Measurements from ENCODE around the gene C1QTNF7.

The C1QTNF7 gene

DNA sequence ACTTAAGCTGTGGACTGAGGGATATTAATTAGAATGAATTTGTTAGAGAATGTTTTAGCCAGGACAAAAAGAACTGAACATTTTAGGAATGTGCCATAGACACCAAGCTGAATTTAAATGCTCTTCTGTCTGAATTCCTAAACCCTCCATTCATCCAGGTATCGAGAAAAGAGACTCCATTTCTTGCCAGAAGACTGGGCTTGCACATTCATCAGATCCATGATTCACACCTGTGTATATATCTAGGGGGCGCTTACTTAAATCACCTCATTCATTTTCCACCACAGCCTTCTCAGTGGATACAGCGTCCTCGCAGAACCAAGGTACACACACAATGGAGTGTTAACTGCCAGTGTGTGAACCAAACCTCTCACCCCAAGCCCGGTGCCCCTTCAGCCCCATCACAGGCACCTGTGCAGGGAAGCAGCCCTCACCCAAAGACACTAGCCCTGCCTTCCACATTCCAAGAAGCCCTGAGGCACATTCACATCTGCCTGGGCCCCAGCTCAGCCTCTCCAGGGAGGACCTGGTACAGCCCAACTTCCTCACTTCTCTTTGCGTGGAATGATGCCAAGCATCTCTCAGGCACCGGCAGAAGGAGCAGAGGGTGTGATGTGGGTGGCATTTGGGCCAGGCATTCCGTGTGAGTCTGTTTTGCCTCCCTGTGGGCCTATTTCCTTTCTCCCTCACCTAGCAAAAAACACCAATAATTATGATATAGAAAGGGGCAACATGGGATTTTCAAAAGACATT, 35.6 kb upstream of the C1QTNF7 start:
- Histone ChIP-seq H3K9ac (ENCODE audit: insufficient read length) (no peak overlapping the region), H3K9me3 (ENCODE audit: low read depth, low read length) (no peaks in the 10 kb centered on the region), H3K36me3 (ENCODE audit: insufficient read depth, low read length) (no peaks in the 10 kb centered on the region), H3K27ac (no peak overlapping the region), H3K4me3 (no peak overlapping the region)
- TF ChIP-seq FOXP2 (optimal IDR thresholded peaks at IDR 0.05; ENCODE audit: control extremely low read depth, extremely low read length, insufficient read depth) (no peak), POLR2AphosphoS5 (IDR thresholded peaks at IDR 0.05; ENCODE audit: borderline replicate concordance, low read depth, low read length) (no peak), EZH2 (IDR thresholded peaks at IDR 0.05) (no peak)
- DNase-seq (ENCODE audit: low read depth, low spot score): no peak

DNA sequence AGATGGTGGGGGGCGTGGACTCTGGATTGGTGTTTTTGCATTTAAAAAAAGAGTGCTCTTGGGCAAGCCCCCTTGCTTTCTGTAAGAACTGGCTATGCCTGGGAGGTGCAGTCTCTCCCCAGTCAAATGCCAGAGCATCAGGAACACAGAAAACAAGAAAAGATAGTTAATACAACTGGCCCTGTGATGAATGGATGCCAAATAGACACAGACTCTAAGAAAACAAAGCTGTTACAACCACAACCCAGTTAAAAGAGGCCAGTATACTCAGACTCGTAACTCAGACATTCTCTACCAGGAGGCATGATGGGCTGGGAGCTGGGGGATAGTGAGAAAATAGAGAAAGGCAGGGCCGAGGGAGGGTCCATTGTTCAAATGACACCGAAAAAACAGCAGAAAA, 32.5 kb upstream of the C1QTNF7 start:
- Histone ChIP-seq H3K9me3 (ENCODE audit: low read depth, low read length) (no peaks in the 10 kb centered on the region), H3K27ac (no peak overlapping the region), H3K4me3 (no peak overlapping the region), H3K9ac (ENCODE audit: insufficient read length) (no peak overlapping the region), H3K36me3 (ENCODE audit: insufficient read depth, low read length) (no peaks in the 10 kb centered on the region)
- no peak for DNase-seq (ENCODE audit: low read depth, low spot score)
- no peak for TF ChIP-seq FOXP2 (optimal IDR thresholded peaks at IDR 0.05; ENCODE audit: control extremely low read depth, extremely low read length, insufficient read depth)
- no peak for TF ChIP-seq EZH2 (IDR thresholded peaks at IDR 0.05)
- TF ChIP-seq POLR2AphosphoS5 (IDR thresholded peaks at IDR 0.05; ENCODE audit: borderline replicate concordance, low read depth, low read length): no peak

DNA sequence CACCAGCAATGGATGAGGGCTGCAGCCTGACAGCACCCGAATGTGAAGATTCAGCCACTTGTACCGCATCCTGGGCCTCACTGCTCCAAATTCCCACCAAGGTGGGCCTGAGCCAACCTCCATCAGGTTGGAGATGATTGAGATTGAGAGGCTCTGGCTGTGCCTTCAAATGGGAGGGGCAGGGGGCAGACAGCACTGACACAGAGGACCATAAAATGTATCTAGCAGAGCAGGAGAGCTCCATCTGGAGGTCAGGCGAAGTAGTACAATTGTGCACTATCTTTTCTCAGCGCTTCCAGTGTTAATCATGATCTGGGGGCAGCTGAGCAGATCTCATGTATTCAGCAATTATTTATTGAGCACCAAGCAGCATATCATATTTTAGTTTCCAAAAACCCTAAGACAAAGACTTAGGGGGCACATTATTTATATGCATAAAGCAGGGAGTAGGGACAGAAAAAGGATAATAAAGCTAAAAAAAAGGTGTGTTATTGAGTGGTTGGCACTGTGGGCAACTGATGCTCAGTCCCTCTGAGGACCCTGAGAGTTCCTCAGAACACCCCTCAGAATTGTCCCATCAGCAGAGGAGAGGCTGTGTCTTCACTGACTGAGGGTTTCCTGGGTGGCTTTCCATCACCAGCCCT, 31.6 kb upstream of the C1QTNF7 start:
- Histone ChIP-seq H3K9ac (ENCODE audit: insufficient read length) (no peak overlapping the region), H3K9me3 (ENCODE audit: low read depth, low read length) (no peaks in the 10 kb centered on the region), H3K36me3 (ENCODE audit: insufficient read depth, low read length) (no peaks in the 10 kb centered on the region), H3K27ac (no peak overlapping the region), H3K4me3 (no peak overlapping the region)
- TF ChIP-seq FOXP2 (optimal IDR thresholded peaks at IDR 0.05; ENCODE audit: control extremely low read depth, extremely low read length, insufficient read depth): no peak
- no peak for TF ChIP-seq POLR2AphosphoS5 (IDR thresholded peaks at IDR 0.05; ENCODE audit: borderline replicate concordance, low read depth, low read length)
- TF ChIP-seq EZH2 (IDR thresholded peaks at IDR 0.05): no peak
- DNase-seq (ENCODE audit: low read depth, low spot score): no peak

DNA sequence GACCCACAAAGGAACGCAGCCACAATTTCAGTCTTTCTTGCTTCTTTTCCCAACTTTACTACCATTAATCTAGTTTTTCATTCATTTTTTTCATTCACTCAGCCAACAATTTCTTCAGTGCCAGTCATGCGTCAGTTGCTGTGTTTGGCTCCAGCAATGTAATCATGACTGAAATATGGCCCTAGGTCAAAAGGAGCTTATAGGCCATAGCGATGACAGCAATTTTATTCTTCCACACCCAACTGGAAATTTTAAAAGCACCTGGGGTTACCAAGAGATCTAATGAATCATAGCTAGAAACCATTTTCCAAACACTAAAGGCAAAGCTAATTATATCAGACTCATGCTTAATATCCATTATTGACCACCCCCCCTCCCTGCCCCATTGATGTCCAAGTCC, 29.8 kb upstream of the C1QTNF7 start:
- no peak for DNase-seq (ENCODE audit: low read depth, low spot score)
- no peak for TF ChIP-seq POLR2AphosphoS5 (IDR thresholded peaks at IDR 0.05; ENCODE audit: borderline replicate concordance, low read depth, low read length)
- TF ChIP-seq EZH2 (IDR thresholded peaks at IDR 0.05): no peak
- no peak for TF ChIP-seq FOXP2 (optimal IDR thresholded peaks at IDR 0.05; ENCODE audit: control extremely low read depth, extremely low read length, insufficient read depth)

GRCh38 chr4:15398732-15399131, 29.1 kb upstream of the C1QTNF7 start:
- Histone ChIP-seq H3K9ac (ENCODE audit: insufficient read length) (no peak overlapping the region), H3K27ac (no peak overlapping the region), H3K9me3 (ENCODE audit: low read depth, low read length) (no peaks in the 10 kb centered on the region), H3K4me3 (no peak overlapping the region), H3K36me3 (ENCODE audit: insufficient read depth, low read length) (no peaks in the 10 kb centered on the region)
- DNase-seq (ENCODE audit: low read depth, low spot score): no peak
- TF ChIP-seq EZH2 (IDR thresholded peaks at IDR 0.05) (no peak), POLR2AphosphoS5 (IDR thresholded peaks at IDR 0.05; ENCODE audit: borderline replicate concordance, low read depth, low read length) (no peak), FOXP2 (optimal IDR thresholded peaks at IDR 0.05; ENCODE audit: control extremely low read depth, extremely low read length, insufficient read depth) (no peak)

More for the DNA sequence above, 29.8 kb upstream of the C1QTNF7 start:
- Histone ChIP-seq H3K9me3 (ENCODE audit: low read depth, low read length) (no peaks in the 10 kb centered on the region), H3K27ac (no peak overlapping the region), H3K36me3 (ENCODE audit: insufficient read depth, low read length) (no peaks in the 10 kb centered on the region), H3K4me3 (no peak overlapping the region), H3K9ac (ENCODE audit: insufficient read length) (no peak overlapping the region)

DNA sequence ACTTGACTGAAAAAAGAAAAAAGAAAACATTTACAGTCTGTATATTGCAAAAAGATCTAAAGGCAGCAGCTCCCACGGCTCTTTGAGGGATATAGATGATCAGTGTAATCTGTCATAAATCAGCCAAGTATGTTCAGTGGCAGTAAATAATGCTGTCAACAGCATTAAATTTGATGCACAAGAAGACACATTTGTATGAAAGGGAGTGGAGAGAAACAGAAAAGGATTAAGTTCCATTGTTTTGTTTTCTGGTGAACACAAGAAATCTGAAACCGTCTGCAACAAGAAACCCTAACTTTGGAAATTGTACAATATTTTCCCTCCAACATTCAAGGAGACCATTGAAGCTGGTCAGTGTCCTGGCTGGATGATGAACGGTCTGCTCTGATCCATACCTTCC, 27.6 kb upstream of the C1QTNF7 start:
- no peak overlapping the region for H3K4me3 ChIP-seq
- no peak for DNase-seq (ENCODE audit: low read depth, low spot score)
- no peak overlapping the region for H3K9ac ChIP-seq (ENCODE audit: insufficient read length)
- H3K36me3 ChIP-seq (ENCODE audit: insufficient read depth, low read length): no peaks in the 10 kb centered on the region
- H3K9me3 ChIP-seq (ENCODE audit: low read depth, low read length): no peaks in the 10 kb centered on the region
- TF ChIP-seq EZH2 (IDR thresholded peaks at IDR 0.05): no peak
- TF ChIP-seq FOXP2 (optimal IDR thresholded peaks at IDR 0.05; ENCODE audit: control extremely low read depth, extremely low read length, insufficient read depth): no peak
- no peak for TF ChIP-seq POLR2AphosphoS5 (IDR thresholded peaks at IDR 0.05; ENCODE audit: borderline replicate concordance, low read depth, low read length)
- H3K27ac ChIP-seq: peak overlapping the region; percentile 63; the same call in 1 of the 2 replicates

DNA sequence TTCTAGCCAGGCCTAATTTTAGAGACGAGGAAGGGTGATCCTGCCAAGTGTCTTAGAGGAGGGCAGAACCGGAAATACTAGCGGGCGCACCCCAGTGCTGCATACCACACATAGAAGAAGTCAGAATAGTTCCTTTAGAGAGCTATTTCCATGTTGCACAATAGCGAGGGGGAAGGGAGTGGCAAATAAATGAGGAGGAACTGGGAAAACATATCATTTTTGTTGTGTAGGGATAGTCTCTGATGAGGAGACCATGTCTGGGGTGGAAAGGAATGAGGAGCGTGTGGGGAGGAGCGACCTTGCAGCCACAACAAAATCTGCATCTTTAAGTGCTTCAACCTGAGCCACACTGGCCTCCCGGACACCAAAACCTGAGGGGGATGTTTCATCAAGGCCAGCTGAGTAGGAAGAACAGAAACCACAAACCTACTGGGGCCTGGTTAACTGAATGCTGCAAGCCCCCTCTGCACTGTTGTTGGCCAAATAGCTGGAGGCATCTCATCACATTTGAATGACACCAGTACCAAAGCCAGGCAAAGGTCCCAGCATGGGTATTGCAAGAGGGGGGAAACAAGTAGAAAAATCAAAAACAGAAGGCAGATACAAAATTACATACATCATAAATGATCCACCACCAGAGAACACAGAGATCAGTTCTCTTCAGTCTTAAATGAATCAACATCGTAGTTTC, 26.7 kb upstream of the C1QTNF7 start:
- DNase-seq (ENCODE audit: low read depth, low spot score): no peak
- no peak for TF ChIP-seq POLR2AphosphoS5 (IDR thresholded peaks at IDR 0.05; ENCODE audit: borderline replicate concordance, low read depth, low read length)
- no peak for TF ChIP-seq EZH2 (IDR thresholded peaks at IDR 0.05)
- TF ChIP-seq FOXP2 (optimal IDR thresholded peaks at IDR 0.05; ENCODE audit: control extremely low read depth, extremely low read length, insufficient read depth): no peak
- Histone ChIP-seq H3K36me3 (ENCODE audit: insufficient read depth, low read length) (no peaks in the 10 kb centered on the region), H3K4me3 (peak overlapping the region; percentile 45), H3K27ac (peak overlapping the region; percentile 75), H3K9me3 (ENCODE audit: low read depth, low read length) (no peaks in the 10 kb centered on the region), H3K9ac (ENCODE audit: insufficient read length) (no peak overlapping the region)

- no peak for DNase-seq (ENCODE audit: low read depth, low spot score)
- H3K27ac ChIP-seq: peak overlapping the region; percentile 75
- no peak overlapping the region for H3K4me3 ChIP-seq
- no peak overlapping the region for H3K9ac ChIP-seq (ENCODE audit: insufficient read length)
- H3K9me3 ChIP-seq (ENCODE audit: low read depth, low read length): no peaks in the 10 kb centered on the region
- no peaks in the 10 kb centered on the region for H3K36me3 ChIP-seq (ENCODE audit: insufficient read depth, low read length)
- no peak for TF ChIP-seq EZH2 (IDR thresholded peaks at IDR 0.05)
- no peak for TF ChIP-seq POLR2AphosphoS5 (IDR thresholded peaks at IDR 0.05; ENCODE audit: borderline replicate concordance, low read depth, low read length)
- TF ChIP-seq FOXP2 (optimal IDR thresholded peaks at IDR 0.05; ENCODE audit: control extremely low read depth, extremely low read length, insufficient read depth): no peak
These were observed 25.7 kb upstream of the C1QTNF7 start for GRCh38 chr4:15402146-15402545.
